C4-2B (cell line): ENCODE results near the gene SPACA4.

ENCODE experiments used
- ZFX ChIP-seq: fragments of 450-650 bp; IDR thresholded peaks from 2 replicates; pipeline ENCODE4 v1.6.1; 2017
- TF ChIP-seq, protein P1 (sequence below): fragments of 450-650 bp; conservative IDR thresholded peaks from 2 replicates; pipeline ENCODE4 v1.5.1; 2017; ENCODE audit warnings: mild to moderate bottlenecking

DNA sequence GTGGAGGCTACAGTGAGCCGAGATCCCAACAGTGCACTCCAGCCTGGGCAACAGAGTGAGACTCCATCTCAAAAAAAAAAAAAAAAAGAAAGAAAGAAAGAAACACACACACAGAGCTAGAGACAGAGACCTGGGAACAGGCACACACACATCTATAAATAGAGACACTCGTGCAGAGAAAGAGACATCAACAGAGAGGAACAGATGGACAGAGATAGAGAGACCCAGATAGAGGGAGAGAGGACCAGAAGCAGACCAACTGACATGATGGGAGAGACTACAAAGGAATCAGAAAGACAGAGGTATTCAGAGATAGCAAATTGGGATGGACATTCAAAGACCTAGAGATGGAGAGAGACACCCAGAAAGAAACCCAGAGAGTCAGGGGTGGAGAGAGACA, 41.6 kb downstream of the SPACA4 start:
- TF ChIP-seq, protein P1, sequence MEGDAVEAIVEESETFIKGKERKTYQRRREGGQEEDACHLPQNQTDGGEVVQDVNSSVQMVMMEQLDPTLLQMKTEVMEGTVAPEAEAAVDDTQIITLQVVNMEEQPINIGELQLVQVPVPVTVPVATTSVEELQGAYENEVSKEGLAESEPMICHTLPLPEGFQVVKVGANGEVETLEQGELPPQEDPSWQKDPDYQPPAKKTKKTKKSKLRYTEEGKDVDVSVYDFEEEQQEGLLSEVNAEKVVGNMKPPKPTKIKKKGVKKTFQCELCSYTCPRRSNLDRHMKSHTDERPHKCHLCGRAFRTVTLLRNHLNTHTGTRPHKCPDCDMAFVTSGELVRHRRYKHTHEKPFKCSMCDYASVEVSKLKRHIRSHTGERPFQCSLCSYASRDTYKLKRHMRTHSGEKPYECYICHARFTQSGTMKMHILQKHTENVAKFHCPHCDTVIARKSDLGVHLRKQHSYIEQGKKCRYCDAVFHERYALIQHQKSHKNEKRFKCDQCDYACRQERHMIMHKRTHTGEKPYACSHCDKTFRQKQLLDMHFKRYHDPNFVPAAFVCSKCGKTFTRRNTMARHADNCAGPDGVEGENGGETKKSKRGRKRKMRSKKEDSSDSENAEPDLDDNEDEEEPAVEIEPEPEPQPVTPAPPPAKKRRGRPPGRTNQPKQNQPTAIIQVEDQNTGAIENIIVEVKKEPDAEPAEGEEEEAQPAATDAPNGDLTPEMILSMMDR: no peak
- no peak for TF ChIP-seq ZFX
